K562 (cell line): ENCODE results near the gene CDK5RAP3. TPM values are rescaled to one million over a fixed set of nuclear protein-coding genes. Genes with fewer than 3 reads are reported as not detected.

Source experiments
- CHD4 ChIP-seq: fragments of 200-600 bp; sonication (generic); IDR thresholded peaks from 3 replicates; pipeline ENCODE4 v1.6.1; 2012; ENCODE audit warnings: low read depth, mild to moderate bottlenecking, mixed read lengths, low read length, inconsistent platforms; ENCODE audit not compliant: insufficient read depth, insufficient replicate concordance, poor library complexity, severe bottlenecking
- ELK1 ChIP-seq: sonication (generic); formaldehyde crosslinking; IDR thresholded peaks from 2 replicates; pipeline ENCODE4 v1.8.1; 2022; ENCODE audit warnings: missing genetic modification reagents
- GABPB1 ChIP-seq: sonication (generic); formaldehyde crosslinking; IDR thresholded peaks from 2 replicates; pipeline ENCODE4 v1.8.0; 2022; ENCODE audit warnings: mild to moderate bottlenecking, missing genetic modification reagents
- IFI16 ChIP-seq: fragments of 250-450 bp; sonication (Bioruptor Pico); IDR thresholded peaks from 2 replicates; pipeline ENCODE4 v2.1.2; 2022; ENCODE audit warnings: mild to moderate bottlenecking, inconsistent platforms
- JUND ChIP-seq, 2 experiments: IDR thresholded peaks; 2 replicates in 1 of 2; 3 replicates in 1 of 2; pipeline ENCODE4 v1.6.1; 2011; ENCODE audit warnings: borderline replicate concordance in 2 of 2, low read depth in 2 of 2, low read length in 2 of 2, improper control_type of control experiment in 1 of 2, missing biosample characterization in 1 of 2, missing genetic modification characterization in 1 of 2, missing genetic modification reagents in 1 of 2
- KDM2B ChIP-seq: fragments of 250-450 bp; sonication (Bioruptor Pico); IDR thresholded peaks from 2 replicates; pipeline ENCODE4 v1.8.0; 2021; ENCODE audit warnings: mild to moderate bottlenecking, moderate library complexity
- KLF16 ChIP-seq: IDR thresholded peaks from 2 replicates; pipeline ENCODE4 v1.6.1; 2016; ENCODE audit warnings: antibody characterized with exemption
- MTA3 ChIP-seq: fragments of 450-650 bp; formaldehyde crosslinking; IDR thresholded peaks from 2 replicates; pipeline ENCODE4 v1.6.1; 2017; ENCODE audit warnings: mild to moderate bottlenecking, borderline replicate concordance
- MYNN ChIP-seq, 2 experiments: sonication (generic); formaldehyde crosslinking in 1 of 2; IDR thresholded peaks; 2 replicates each; pipeline versions ENCODE4 v1.5.0 to v1.6.1; 2016 to 2020; ENCODE audit warnings: antibody characterized with exemption in 1 of 2, missing genetic modification reagents in 1 of 2
- NCOR1 ChIP-seq: fragments of 450-650 bp; IDR thresholded peaks from 2 replicates; pipeline ENCODE4 v1.6.1; 2016; ENCODE audit warnings: mild to moderate bottlenecking, moderate library complexity
- POLR3G ChIP-seq: IDR thresholded peaks from 2 replicates; pipeline ENCODE4 v1.6.1; 2011; ENCODE audit not compliant: insufficient read length, insufficient replicate concordance; ENCODE audit errors: extremely low read depth
- TRIM25 ChIP-seq: fragments of 450-650 bp; IDR thresholded peaks from 2 replicates; pipeline ENCODE4 v1.7.0; 2016; ENCODE audit warnings: borderline replicate concordance
- ZBTB11 ChIP-seq, 3 experiments: fragments of 200-800 bp in 1 of 3; fragments of 250-450 bp in 1 of 3; fragments of 450-650 bp in 1 of 3; sonication (Bioruptor Pico) in 1 of 3; sonication (Bioruptor generic) in 1 of 3; formaldehyde crosslinking in 1 of 3; IDR thresholded peaks; 2 replicates each; pipeline versions ENCODE4 v1.6.1 to v1.8.0; 2016 to 2022; ENCODE audit warnings: mild to moderate bottlenecking in 2 of 3, missing genetic modification characterization in 2 of 3, missing compliant biosample characterization in 1 of 3, moderate library complexity in 1 of 3
- ZC3H8 ChIP-seq: fragments of 450-650 bp; IDR thresholded peaks from 2 replicates; pipeline ENCODE4 v1.6.1; 2017
- ZNF224 ChIP-seq: sonication (generic); formaldehyde crosslinking; IDR thresholded peaks from 2 replicates; pipeline ENCODE4 v1.8.0; 2022; ENCODE audit warnings: mild to moderate bottlenecking, missing genetic modification reagents
- ZNF445 ChIP-seq: fragments of 250-450 bp; sonication (Bioruptor Pico); IDR thresholded peaks from 2 replicates; pipeline ENCODE4 v1.4.0; 2020; ENCODE audit warnings: low read depth, mild to moderate bottlenecking, moderate library complexity
- polyA plus RNA-seq, 8 experiments: library from polyadenylated mRNA; depleted of rRNA in 4 of 8; stranded (reverse) in 5 of 8; unstranded in 3 of 8; fragments of >200 nt; fragmentation: Nextera tagmentation in 2 of 8; fragmentation: Illumina TruSeq in 1 of 8; extraction: Ambion mirVana in 2 of 8; extraction: Trizol in 1 of 8; gene quantifications; 2 replicates each; pipeline versions ENCODE4 v1.2.1 to v1.2.3, GENCODE V29; 2011 to 2014; ENCODE audit warnings: inconsistent platforms in 1 of 8, missing spikeins in 1 of 8
- total RNA-seq, 7 experiments: library from RNA; depleted of rRNA in 6 of 7; stranded (reverse); fragments of >200 nt in 6 of 7; fragmentation: Illumina TruSeq in 2 of 7; extraction: Trizol in 2 of 7; gene quantifications; 2 replicates each; pipeline versions ENCODE4 v1.2.1 to v1.2.3, GENCODE V29; 2011 to 2021; ENCODE audit warnings: low replicate concordance in 1 of 7

Gene CDK5RAP3
- total and polyA plus RNA-seq, 9 of the 15 experiments (the other 6 are each of a cell fraction or from before 2014, with no cell fraction given), result 44.2 to 202 (median 91.5) TPM

- TF ChIP-seq ZBTB11 (CRISPR knock-in tag; IDR thresholded peaks at IDR 0.05) (0 out of 6 replicates have a peak, but pooled peaks of 1 of the 3 experiments have one; percentile 34), CHD4 (no peak), IFI16 (CRISPR knock-in tag) (no peak), ZNF224 (no peak), KLF16 (peak; percentile 29; the same call in 1 of the 2 replicates), GABPB1 (CRISPR knock-in tag) (no peak), NCOR1 (peak; percentile 71), MYNN (IDR thresholded peaks at IDR 0.05) (0 out of 2 replicates have a peak, but pooled peaks have one; percentile 19), MYNN (CRISPR knock-in tag; IDR thresholded peaks at IDR 0.05) (no peak), MTA3 (no peak), ZC3H8 (no peak), POLR3G (no peak), TRIM25 (no peak), JUND (IDR thresholded peaks at IDR 0.05; ENCODE audit: borderline replicate concordance, low read depth, low read length) (peak; percentile 78), JUND (tag; IDR thresholded peaks at IDR 0.05; ENCODE audit: borderline replicate concordance, low read depth, low read length) (peak; percentile 48; the same call in 1 of the 3 replicates), KDM2B (CRISPR knock-in tag) (no peak), ELK1 (CRISPR knock-in tag) (no peak), ZNF445 (no peak)
These were observed 35.0 kb upstream of the CDK5RAP3 start (continued) for GRCh38 chr17:47935961-47936360.
